Stimulated activated CD4-positive, alpha-beta T cell treated with anti-CD3 and anti-CD28 coated beads, TNF-alpha, amount 100 ng/mL, for 24 hours (primary cell): ENCODE measurements around the gene KLHL15.
"Not testable (repeated sequence)": the region's sequence is repeated elsewhere in the genome, so short reads cannot be mapped to it uniquely, and the experiment has no call there.

Experiments used
- DNase-seq, 3 experiments: peaks; one replicate each; pipeline ENCODE4 v3.0.0-alpha.2; 2020; ENCODE audit warnings: low read depth in 3 of 3

Gene KLHL15

GRCh38 chrX:24018809-24019208 is 8.2 kb downstream of the KLHL15 start:
- DNase-seq = no peak

DNA sequence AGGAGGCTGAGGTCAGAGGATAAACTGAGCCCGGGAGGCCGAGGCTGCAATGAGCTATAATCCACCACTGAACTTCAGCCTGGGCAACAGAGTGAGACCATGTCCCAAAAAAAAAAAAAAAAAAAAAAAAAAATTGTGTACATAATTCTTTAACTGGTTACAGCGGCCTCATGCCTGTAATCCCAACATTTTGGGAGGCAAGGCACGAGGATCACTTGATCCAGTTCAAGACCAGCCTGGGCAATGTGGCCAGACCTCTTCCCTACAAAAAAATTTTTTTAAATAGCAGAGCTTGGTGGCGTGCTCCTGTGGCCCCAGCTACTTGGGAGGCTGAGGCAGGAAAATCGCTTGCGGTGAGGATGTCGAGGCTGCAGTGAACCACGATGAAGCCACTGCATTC is 9.3 kb downstream of the KLHL15 start:
- no peak for DNase-seq

DNA sequence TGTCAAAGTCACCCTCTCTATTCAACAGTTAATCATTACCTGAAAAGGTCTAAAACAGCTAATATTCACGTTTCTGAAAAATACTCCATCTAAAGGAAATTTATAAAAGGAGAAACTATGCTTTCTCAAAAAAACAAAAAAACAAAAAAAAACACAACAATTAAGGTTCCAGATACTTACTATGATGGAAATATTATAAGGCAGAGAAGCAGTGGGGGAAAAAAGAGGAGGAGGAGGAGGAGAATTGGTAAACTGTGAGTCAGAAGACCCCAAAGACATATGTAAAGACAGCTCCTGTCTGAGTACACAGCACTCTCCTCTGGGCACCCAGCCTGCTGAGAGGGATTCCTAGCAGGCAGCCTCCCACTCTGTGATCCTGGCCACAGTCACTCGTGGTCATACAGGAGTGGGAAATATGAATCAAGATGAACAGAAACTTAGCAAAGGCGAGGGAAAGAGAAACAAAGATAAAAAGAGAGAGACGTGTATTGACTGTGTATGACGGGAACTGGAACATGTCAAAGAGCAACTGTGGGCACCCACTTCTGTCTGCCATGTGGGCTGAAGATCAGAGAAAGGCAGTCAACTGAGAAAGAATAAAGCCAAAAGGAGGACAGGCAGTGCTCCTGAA is 12.5 kb downstream of the KLHL15 start:
- peak; percentile 11 to 41 (median 14) for DNase-seq

DNA sequence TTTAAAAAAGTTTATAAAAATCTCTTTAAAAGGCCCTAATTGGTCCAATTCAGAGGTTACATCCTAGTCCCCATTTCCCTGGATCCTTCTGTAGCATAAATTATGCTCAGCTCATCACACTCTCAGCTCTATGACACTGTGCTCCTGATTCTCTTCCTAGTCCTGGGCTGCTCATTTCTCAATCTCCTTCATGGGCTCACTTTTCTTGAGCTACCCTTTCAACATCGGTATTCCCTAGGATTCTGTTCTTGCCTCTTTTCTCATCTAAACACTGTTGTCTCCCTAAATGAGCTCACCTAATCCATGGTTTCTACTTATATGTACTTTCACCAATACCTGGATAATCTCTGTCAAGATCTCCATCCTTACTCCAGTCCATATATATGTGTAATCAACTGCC is 14.7 kb downstream of the KLHL15 start:
- no peak for DNase-seq

DNA sequence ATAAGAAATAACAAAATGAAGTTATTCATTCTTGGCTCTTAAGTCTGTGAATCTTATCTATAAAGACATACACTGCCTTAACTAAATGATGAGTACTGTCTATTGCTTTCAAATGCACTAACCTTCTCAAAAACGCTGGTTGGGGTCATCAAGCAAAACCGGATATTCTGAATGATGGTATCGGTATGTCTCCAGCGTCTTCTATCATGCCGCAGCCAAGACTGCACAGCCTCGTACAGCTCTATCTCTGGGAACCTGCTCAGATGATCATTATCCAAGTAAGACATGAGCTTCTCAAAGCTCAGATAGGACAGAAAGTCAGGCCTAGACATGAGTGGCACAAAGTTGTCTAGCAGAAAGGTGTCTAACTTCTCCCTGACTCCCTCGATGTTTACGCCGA is 21.1 kb downstream of the KLHL15 start:
- no peak for DNase-seq

DNA sequence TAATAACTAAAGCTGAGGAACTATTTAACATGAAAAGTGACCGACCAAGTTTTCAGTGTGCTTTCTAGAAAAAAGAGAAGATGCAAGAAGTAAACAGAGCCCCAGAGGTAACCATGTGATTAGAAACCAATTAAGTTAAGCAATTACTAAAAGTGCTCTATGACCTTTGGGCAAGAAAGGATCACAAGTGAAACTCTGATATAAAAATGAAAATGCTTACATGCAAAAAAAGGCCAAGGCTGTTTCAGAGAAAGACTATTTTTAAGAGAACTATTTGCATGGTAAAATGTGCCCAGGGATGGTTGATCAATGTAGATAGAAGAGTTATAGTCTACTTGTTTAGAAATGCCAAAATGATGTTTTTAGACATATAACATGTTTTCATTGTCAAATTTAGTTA is 22.0 kb downstream of the KLHL15 start:
- DNase-seq = no peak

DNA sequence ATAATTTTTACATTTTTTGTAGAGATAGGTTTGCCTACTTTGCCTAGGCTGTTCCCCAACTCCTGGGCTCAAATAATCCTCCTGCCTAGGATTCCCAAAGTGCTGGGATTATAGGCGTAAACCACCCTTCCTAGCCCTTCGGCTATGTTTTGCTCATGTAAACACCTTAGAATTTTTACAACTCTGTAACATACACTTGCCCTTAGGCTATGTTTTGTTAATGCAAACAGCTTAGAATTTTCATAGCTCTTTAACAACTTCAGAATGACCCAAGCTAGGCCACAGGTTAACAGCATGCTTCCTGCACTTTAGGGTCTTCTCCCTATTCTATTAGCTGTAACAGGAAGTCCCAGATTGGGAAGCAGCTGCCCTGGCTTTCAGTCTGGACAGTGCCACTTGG is 24.2 kb downstream of the KLHL15 start:
- no peak for DNase-seq

GRCh38 chrX:24002167-24002566 is 24.8 kb downstream of the KLHL15 start:
- no peak for DNase-seq

DNA sequence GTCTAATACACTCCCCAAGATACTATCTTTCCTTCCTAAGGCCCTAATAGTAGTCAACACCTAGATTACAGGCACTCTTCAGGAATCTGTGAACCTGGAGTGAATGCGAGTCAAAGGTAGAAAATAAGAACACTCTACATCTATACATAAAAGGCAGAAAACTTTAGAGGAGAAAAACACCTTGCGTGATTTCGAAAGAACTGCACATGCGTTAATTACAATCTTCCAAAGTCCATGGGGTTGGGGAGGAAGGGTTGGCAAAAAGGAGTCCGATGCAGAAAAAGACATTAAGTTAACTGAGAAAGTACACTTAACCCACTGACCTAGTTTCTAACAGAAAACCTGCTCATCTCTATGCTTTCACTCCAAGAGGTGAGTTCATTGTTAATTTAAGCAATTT is 27.3 kb downstream of the KLHL15 start:
- DNase-seq = no peak

GRCh38 chrX:23993012-23993633 is 33.9 kb downstream of the KLHL15 start:
- DNase-seq = no peak

DNA sequence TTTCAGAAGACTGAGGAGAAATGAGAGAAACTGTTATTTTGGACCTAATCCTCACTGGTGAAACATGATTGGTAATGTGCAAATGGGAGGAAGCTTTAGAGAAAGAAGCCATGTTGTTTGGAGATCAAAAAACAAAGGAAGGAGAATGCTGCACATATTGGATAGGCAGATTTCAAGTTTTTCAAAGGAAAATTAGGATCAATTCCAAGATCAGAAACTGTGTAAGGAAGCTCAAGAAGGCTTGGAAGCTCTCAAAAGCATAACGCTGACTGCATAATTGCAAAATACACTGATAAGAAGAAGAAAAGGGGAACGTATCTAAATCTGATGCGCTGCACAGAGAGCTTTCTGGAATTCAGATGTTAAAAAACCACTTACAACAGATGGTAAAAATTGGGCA is 34.6 kb downstream of the KLHL15 start:
- no peak for DNase-seq

- no peak for DNase-seq
Measured at GRCh38 chrX:23990455-23990854, 36.5 kb downstream of the KLHL15 start.

DNA sequence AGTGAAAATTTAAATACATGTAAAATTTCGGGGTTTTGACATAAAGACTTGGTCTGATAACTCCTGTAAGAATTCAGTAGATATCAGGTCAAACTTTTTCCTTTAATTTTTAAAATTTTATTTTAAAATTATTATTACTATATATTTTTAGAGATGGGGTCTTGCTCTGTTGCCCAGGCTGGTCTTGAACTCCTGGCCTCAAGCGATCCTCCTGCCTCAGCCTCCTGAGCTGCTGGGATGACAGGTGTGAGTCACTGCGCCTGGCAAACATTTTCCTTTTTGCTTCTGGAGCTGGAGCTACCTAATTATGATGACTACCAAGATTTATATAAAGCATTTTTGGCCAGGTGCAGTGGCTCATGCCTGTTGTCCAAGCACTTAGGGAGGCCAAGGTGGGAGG is 37.3 kb downstream of the KLHL15 start:
- DNase-seq = no peak

GRCh38 chrX:23982891-23983290 is 44.1 kb downstream of the KLHL15 start:
- no peak for DNase-seq

- no peak for DNase-seq
Measured at GRCh38 chrX:23981711-23982110, 45.3 kb downstream of the KLHL15 start.

DNA sequence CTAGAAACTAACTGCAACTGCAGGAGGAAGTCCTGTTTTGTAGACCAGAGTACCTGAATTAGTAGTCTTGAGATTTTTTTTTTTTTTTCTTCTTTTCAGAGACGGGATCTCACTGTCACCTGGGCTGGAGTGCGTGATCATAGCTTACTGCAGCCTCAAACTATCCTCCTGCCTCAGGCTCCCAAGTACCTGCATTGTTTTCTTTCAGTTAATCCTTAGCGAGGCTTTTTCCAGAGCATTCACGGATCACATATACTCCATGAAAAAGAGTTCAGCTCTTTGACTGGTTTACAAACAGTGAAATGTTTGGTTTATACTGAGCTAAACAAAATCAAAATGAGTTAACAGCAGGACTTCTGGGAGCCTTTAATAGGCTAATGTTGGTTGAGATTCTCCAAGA is 45.8 kb downstream of the KLHL15 start:
- DNase-seq = no peak

DNA sequence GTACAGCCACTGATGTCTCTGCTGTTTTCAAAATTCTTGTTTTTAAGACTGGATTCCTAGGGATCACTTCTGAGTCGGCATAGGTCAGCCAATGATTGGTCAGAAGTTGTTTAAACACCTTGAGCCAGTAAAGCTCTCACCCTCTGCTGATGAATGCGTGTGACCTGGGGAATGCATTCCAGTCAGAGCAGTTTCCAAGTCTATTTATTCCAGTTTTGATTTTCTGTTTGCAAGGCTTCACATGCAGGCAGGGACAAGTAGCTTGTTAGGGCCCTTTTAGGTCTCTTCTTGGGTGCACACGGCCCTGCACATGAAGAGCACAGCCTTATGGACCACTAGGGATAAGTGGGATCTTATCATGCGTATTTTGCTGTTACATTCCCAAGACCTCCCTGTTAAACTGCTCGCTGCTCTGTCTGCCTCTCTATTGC is 47.0 kb downstream of the KLHL15 start:
- DNase-seq = no peak

GRCh38 chrX:23978491-23978890 is 48.5 kb downstream of the KLHL15 start:
- DNase-seq = no peak

DNA sequence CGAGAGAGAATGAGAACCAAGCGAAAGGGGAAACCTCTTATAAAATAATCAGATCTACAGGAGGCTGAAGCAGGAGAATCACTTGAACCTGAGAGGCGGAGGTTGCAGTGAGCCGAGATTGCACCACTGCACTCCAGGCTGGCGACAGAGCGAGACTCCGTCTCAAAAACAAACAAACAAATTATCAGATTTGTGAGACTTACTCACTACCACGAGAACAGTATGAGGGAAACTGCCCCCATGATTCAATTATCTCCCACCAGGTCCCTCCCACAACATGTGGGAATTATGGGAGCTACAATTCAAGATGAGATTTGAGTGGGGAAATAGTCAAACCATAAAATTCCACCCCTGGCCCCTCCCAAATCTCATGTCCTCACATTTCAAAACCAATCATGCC is 61.4 kb downstream of the KLHL15 start:
- not testable (repeated sequence) for DNase-seq

DNA sequence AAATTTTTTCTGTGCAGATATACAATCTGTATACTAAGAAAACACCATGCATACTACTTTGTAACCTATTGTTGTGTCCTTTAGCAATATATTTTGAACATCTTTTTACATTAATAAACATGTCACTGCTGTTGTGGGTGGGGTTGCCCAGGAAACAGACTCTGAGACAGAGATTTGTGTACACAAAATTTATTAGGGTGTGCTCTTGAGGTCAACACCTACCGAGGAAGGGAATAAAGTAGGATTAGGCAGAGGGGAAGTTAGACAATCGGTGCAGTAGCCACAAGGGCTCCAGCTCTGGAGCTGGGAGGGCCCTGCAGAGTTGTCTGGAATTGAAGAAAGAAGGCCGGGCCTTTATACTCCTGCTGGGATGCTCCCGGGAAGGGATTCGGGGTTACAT is 62.8 kb downstream of the KLHL15 start:
- no peak for DNase-seq

GRCh38 chrX:23959781-23960180 is 67.2 kb downstream of the KLHL15 start:
- DNase-seq = no peak

DNA sequence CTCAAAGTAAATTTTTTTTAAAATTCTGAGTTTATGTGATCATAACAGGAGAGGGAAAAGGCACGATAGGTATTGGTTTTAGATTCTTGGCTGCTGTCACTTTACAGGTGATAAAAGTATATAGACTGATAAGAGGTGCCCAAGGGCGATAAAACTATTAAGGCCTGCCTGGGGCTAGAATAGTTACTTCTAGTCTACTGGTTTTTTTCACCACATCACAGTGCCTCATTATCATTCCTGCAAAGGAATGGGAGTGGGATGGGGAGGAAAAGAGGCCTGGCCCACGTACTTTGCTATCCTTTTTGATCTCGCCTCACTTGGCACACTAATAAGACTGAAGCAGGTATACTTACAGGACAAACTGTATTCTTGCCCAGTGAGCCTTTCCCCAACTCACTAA is 72.6 kb downstream of the KLHL15 start:
- DNase-seq = no peak

DNA sequence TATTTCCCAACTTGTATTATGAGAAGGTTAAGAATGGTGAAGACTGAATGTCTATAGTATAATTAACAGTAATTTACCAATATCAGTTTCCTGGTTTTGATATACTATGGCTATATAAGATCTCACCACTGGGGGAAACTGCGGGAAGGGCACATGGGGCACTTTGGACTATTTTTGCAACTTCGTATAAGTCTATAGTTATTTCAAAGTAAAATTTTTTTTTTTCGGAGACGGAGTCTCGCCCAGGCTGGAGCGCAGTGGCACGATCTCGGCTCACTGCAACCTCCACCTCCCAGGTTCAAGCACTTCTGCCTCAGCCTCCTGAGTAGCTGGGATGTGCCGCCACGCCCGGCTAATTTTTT is 73.1 kb downstream of the KLHL15 start:
- DNase-seq = no peak
